Mesenchymal stem cell (in vitro differentiated cells and primary cell): Measurements from ENCODE around the gene DPYSL4.

ENCODE experiments used
- DNase-seq: peaks from one replicate; pipeline ENCODE4 v3.0.0-alpha.2; 2013
- H2AFZ ChIP-seq: one replicate; pipeline ENCODE4 v1.6.1; 2013; ENCODE audit warnings: low read depth, mild to moderate bottlenecking, control low read depth, inconsistent platforms, low read length, moderate library complexity
- H2AK5ac ChIP-seq: 2 replicates; pipeline ENCODE4 v1.6.1; 2013; ENCODE audit warnings: low read length, moderate library complexity, mild to moderate bottlenecking, inconsistent platforms; ENCODE audit not compliant: severe bottlenecking
- H2BK120ac ChIP-seq: one replicate; pipeline ENCODE4 v1.6.1; 2013; ENCODE audit warnings: low read depth, mild to moderate bottlenecking, inconsistent platforms, low read length, moderate library complexity
- H2BK12ac ChIP-seq, 2 experiments: one replicate each; pipeline ENCODE4 v1.6.1; 2013; ENCODE audit warnings: inconsistent platforms in 2 of 2, low read length in 2 of 2, mild to moderate bottlenecking in 2 of 2, moderate library complexity in 2 of 2, control low read depth in 1 of 2
- H2BK15ac ChIP-seq: one replicate; pipeline ENCODE4 v1.6.1; 2013; ENCODE audit warnings: mild to moderate bottlenecking, low read depth, inconsistent platforms; ENCODE audit not compliant: poor library complexity, severe bottlenecking
- H2BK5ac ChIP-seq: 2 replicates; pipeline ENCODE4 v1.6.1; 2013; ENCODE audit warnings: low read depth, mild to moderate bottlenecking, low read length, control low read depth, inconsistent platforms; ENCODE audit not compliant: poor library complexity, severe bottlenecking
- H3K14ac ChIP-seq, 2 experiments: one replicate each; pipeline ENCODE4 v1.6.1; 2013; ENCODE audit warnings: inconsistent platforms in 2 of 2, low read length in 2 of 2, control low read depth in 1 of 2, mild to moderate bottlenecking in 1 of 2, moderate library complexity in 1 of 2
- H3K18ac ChIP-seq, 2 experiments: one replicate each; pipeline ENCODE4 v1.6.1; 2013; ENCODE audit warnings: inconsistent platforms in 2 of 2, low read length in 2 of 2, control low read depth in 1 of 2, low read depth in 1 of 2, mild to moderate bottlenecking in 1 of 2
- H3K23ac ChIP-seq, 2 experiments: one replicate each; pipeline ENCODE4 v1.6.1; 2013; ENCODE audit warnings: inconsistent platforms in 2 of 2, low read length in 2 of 2, mild to moderate bottlenecking in 2 of 2, moderate library complexity in 2 of 2, control low read depth in 1 of 2
- H3K27ac ChIP-seq: 2 replicates; pipeline ENCODE4 v1.5.1; 2013; ENCODE audit warnings: mild to moderate bottlenecking, moderate library complexity, low read length, control low read depth, inconsistent platforms; ENCODE audit not compliant: poor library complexity, severe bottlenecking
- H3K27me3 ChIP-seq, 2 experiments: 2 replicates each; pipeline versions ENCODE4 v1.6.1 to v1.7.0; 2013; ENCODE audit warnings: low read length in 2 of 2, mild to moderate bottlenecking in 2 of 2, moderate library complexity in 2 of 2, control low read depth in 1 of 2, inconsistent platforms in 1 of 2; ENCODE audit not compliant: control insufficient read depth in 1 of 2, insufficient read depth in 1 of 2
- H3K36me3 ChIP-seq, 2 experiments: 2 replicates each; pipeline versions ENCODE4 v1.6.1 to v1.7.0; 2013; ENCODE audit warnings: low read length in 2 of 2, control low read depth in 1 of 2, inconsistent platforms in 1 of 2, low read depth in 1 of 2, mild to moderate bottlenecking in 1 of 2; ENCODE audit not compliant: insufficient read depth in 2 of 2, control insufficient read depth in 1 of 2
- H3K4ac ChIP-seq, 2 experiments: one replicate each; pipeline ENCODE4 v1.6.1; 2013; ENCODE audit warnings: inconsistent platforms in 2 of 2, low read length in 2 of 2, mild to moderate bottlenecking in 2 of 2, moderate library complexity in 2 of 2, control low read depth in 1 of 2, low read depth in 1 of 2
- H3K4me1 ChIP-seq: 2 replicates; pipeline ENCODE4 v1.6.1; 2013; ENCODE audit warnings: low read depth, low read length, control low read depth; ENCODE audit not compliant: control insufficient read depth, insufficient read depth
- H3K4me2 ChIP-seq: 2 replicates; pipeline ENCODE4 v1.6.1; 2013; ENCODE audit warnings: low read length, mild to moderate bottlenecking, inconsistent platforms; ENCODE audit not compliant: poor library complexity, severe bottlenecking
- H3K4me3 ChIP-seq, 2 experiments: 2 replicates each; pipeline versions ENCODE4 v1.5.1 to v1.7.0; 2013; ENCODE audit warnings: low read length in 2 of 2, mild to moderate bottlenecking in 2 of 2, control low read depth in 1 of 2, low read depth in 1 of 2; ENCODE audit not compliant: insufficient read depth in 1 of 2
- H3K79me1 ChIP-seq: replicated peaks from 2 replicates; pipeline ENCODE4 v1.6.1; 2013; ENCODE audit warnings: mild to moderate bottlenecking, control low read depth, low read length, inconsistent platforms; ENCODE audit not compliant: poor library complexity, severe bottlenecking
- H3K9ac ChIP-seq: 2 replicates; pipeline ENCODE4 v1.7.0; 2013; ENCODE audit warnings: mild to moderate bottlenecking, low read length, moderate library complexity
- H3K9me3 ChIP-seq: 2 replicates; pipeline ENCODE4 v1.7.0; 2013; ENCODE audit warnings: mild to moderate bottlenecking, low read length; ENCODE audit not compliant: control insufficient read depth
- H4K8ac ChIP-seq: one replicate; pipeline ENCODE4 v1.6.1; 2013; ENCODE audit warnings: inconsistent platforms, mild to moderate bottlenecking, low read length, moderate library complexity
- H4K91ac ChIP-seq: one replicate; pipeline ENCODE4 v1.6.1; 2013; ENCODE audit warnings: mild to moderate bottlenecking, low read length, inconsistent platforms
- WGBS: methylation state at CpG from one replicate; pipeline ENCODE4 v1.1.7; 2013; ENCODE audit warnings: mixed read lengths; 5-methylcytosine and 5-hydroxymethylcytosine counted together

DPYSL4 gene

DNA sequence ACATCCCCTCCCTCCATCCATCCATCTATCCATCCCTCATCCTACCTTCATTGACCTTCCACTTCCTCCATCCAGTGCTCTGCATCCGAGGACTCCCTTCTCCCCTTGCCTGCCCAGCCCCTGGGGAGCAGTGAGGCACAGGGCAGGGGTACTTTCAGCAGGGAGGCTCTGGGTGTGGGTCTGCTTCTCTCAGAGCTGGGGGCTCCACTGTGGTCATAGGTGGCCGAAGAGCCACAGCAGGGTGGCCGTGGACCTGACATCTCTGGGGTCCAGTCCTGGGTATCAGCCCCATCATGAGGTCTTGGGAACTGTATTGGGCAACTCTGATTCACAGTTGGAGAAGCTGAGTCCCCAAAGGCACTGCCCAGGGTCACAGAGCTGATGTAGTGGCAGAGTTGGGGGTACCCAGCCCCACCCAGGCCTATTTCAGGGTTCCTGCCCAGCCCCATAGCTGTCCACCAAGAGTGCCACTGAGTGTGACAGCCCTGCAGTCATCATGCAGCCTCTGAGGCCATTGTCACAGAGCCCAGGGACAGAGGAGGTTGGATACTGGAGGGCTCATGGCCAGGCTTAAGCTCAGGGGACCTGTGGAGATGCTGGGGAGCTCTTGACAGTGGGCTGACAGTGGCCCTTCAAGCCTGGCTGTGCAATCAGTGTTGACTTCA, 35.3 kb upstream of the DPYSL4 start:
- H3K18ac ChIP-seq, result no peak overlapping the region
- peak overlapping the region; percentile 4 for H4K8ac ChIP-seq
- H3K27me3 ChIP-seq, result peaks cover 0 to 8% of the 10 kb centered on the region in 2 experiments
- no peak overlapping the region for H2BK15ac ChIP-seq
- H3K4me2 ChIP-seq, result no peak overlapping the region
- no peak overlapping the region for H3K27ac ChIP-seq
- no peak overlapping the region for H3K14ac ChIP-seq
- H4K91ac ChIP-seq, result no peak overlapping the region
- no peaks in the 10 kb centered on the region for H3K9me3 ChIP-seq
- H2BK5ac ChIP-seq, result no peak overlapping the region
- H3K23ac ChIP-seq, result no peak overlapping the region
- H3K9ac ChIP-seq, result no peak overlapping the region
- H3K36me3 ChIP-seq, result no peaks in the 10 kb centered on the region
- no peak overlapping the region for H2AK5ac ChIP-seq
- H3K79me1 ChIP-seq, result no peaks in the 10 kb centered on the region
- H2AFZ ChIP-seq, result no peak overlapping the region
- no peak overlapping the region for H2BK120ac ChIP-seq
- no peak for DNase-seq
- no peak overlapping the region for H2BK12ac ChIP-seq
- no peak overlapping the region for H3K4ac ChIP-seq
- H3K4me3 ChIP-seq, result no peak overlapping the region
- 86% methylated on average over 3 of the region's 3 CpGs for WGBS
- H3K4me1 ChIP-seq, result no peaks in the 10 kb centered on the region

DNA sequence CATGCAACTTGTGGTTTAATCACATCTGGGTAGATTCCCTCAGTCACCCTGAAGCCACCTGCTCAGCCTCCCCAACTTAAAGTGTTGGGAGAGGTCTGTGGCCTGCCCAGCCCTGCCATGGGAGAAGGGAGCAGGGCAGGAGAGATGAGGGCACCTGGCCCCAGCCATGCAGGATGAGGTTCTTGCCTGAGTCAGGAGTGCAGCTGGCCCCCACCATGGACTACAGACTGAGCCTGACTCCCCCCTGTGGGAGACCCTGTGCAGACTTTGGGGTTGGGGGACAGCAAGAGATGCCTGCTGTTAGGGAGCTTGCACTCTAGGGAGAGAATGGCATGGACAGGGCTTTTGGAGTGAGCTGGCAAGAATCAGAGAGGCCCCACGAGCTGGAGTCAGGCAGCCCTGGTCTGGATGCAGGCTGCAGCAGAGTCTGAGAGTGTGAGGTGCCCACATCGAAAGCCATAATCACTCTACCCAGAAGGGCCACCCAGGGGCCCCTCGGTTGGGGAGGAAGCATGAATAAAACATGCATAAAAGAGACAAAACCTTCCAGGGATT, 34.7 kb upstream of the DPYSL4 start:
- Histone ChIP-seq H3K4me1 (no peaks in the 10 kb centered on the region), H3K4ac (no peak overlapping the region), H3K18ac (no peak overlapping the region), H3K4me3 (no peak overlapping the region), H3K9me3 (no peaks in the 10 kb centered on the region), H3K27ac (no peak overlapping the region), H3K9ac (no peak overlapping the region), H2BK15ac (no peak overlapping the region), H2BK5ac (no peak overlapping the region), H2BK12ac (no peak overlapping the region), H4K91ac (no peak overlapping the region), H2BK120ac (no peak overlapping the region), H4K8ac (no peak overlapping the region), H3K4me2 (no peak overlapping the region), H3K36me3 (no peaks in the 10 kb centered on the region), H3K27me3 (peaks cover 0 to 8% of the 10 kb centered on the region in 2 experiments), H2AK5ac (no peak overlapping the region), H3K23ac (no peak overlapping the region), H2AFZ (no peak overlapping the region), H3K79me1 (no peaks in the 10 kb centered on the region), H3K14ac (no peak overlapping the region)
- no peak for DNase-seq
- 22% methylated on average over 3 of the region's 3 CpGs for WGBS

DNA sequence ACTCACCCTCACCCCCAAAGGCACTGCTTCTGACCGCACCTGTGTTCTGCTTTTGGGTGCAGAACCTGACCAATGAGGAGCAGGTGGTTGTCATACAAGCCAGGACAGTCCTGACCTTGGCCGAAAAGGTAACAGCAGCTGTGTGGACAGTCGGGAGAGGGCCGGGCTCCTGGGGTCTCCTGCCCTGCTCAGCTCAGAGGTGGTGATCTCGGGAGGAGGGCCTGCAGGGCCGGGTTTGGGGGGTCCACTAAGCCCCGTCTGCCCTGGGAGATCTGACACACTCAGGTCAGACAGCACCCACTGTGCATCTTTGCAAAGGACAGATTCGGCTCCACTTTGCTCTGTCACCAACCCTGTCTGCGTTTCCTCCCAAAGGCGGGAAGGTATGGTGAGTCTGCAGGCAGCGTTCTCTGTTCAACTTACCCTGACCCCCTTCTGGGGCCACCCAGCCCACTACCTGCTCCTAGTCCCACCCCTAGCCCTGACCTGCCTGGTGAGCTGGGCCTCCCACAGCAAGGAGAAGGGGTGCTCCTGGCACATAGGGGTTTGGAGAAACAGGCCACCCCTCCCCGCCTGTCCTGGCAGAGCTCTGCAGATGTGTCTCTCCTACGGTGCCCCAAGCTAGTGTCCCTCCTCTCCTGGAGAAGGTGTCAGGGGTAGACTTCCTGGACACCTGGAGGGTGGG, 33.7 kb upstream of the DPYSL4 start:
- Histone ChIP-seq H3K4me3 (no peak overlapping the region), H4K91ac (no peak overlapping the region), H2BK15ac (no peak overlapping the region), H3K9me3 (no peaks in the 10 kb centered on the region), H2AFZ (no peak overlapping the region), H3K27me3 (peaks cover 0 to 3% of the 10 kb centered on the region in 2 experiments), H2BK12ac (no peak overlapping the region), H3K4me1 (no peaks in the 10 kb centered on the region), H3K18ac (no peak overlapping the region), H3K23ac (no peak overlapping the region), H3K4ac (no peak overlapping the region), H3K36me3 (no peaks in the 10 kb centered on the region), H3K14ac (no peak overlapping the region), H3K79me1 (no peaks in the 10 kb centered on the region), H3K9ac (no peak overlapping the region), H2AK5ac (no peak overlapping the region), H4K8ac (no peak overlapping the region), H2BK5ac (no peak overlapping the region), H3K27ac (no peak overlapping the region), H2BK120ac (no peak overlapping the region), H3K4me2 (no peak overlapping the region)
- WGBS, result 79% methylated on average over 13 of the region's 13 CpGs
- DNase-seq, result no peak

DNA sequence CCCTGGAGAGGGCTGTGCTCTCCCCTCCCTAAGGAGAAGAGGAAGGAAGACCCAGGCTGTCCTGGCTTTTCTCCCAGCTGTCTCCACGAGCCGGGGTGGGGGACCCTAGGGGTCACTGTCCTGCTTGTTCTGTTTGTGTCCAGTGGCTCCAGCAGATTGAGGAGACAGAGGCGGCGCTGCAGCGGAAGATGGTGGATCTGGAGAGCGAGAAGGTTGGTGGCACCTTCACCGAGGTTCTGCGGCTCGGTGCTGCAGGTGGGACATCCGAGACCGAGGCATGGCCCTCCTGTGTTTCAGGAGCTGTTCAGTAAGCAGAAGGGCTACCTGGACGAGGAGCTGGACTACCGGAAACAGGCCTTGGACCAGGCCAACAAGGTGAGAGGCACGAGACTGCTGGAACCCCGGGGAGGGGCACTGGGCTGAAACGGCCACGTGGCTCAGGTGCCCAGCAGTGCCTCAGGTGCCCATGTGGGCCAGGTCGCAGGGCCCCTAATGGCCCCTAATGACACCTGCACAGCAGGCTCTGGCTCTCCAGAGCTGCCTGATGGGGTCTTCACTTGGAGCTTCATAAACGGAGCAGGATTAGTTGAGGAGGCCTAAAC, 33.0 kb upstream of the DPYSL4 start:
- Histone ChIP-seq H3K27me3 (peaks cover 0 to 3% of the 10 kb centered on the region in 2 experiments), H4K8ac (no peak overlapping the region), H3K4me1 (peaks cover 2% of the 10 kb centered on the region), H4K91ac (no peak overlapping the region), H3K79me1 (no peaks in the 10 kb centered on the region), H3K4ac (no peak overlapping the region), H2BK12ac (no peak overlapping the region), H3K18ac (no peak overlapping the region), H3K14ac (no peak overlapping the region), H2BK120ac (no peak overlapping the region), H2BK5ac (no peak overlapping the region), H3K27ac (no peak overlapping the region), H2BK15ac (no peak overlapping the region), H3K36me3 (no peaks in the 10 kb centered on the region), H3K9ac (no peak overlapping the region), H3K4me3 (no peak overlapping the region), H3K9me3 (no peaks in the 10 kb centered on the region), H3K4me2 (no peak overlapping the region), H2AFZ (no peak overlapping the region), H2AK5ac (no peak overlapping the region), H3K23ac (no peak overlapping the region)
- WGBS, result 84% methylated on average over 19 of the region's 19 CpGs
- no peak for DNase-seq
